Diencephalon (tissue), 1 donor: ENCODE measurements around the gene HFM1. TPM values are rescaled to one million over a fixed set of nuclear protein-coding genes. Genes with fewer than 3 reads are reported as not detected.

Source experiments
- small RNA-seq: library from RNA; depleted of rRNA; stranded (forward); fragments of <200 nt; gene quantifications from one replicate; pipeline ENCODE3, GENCODE V24; 2014
- total RNA-seq: library from RNA; depleted of rRNA; stranded (reverse); fragments of >200 nt; gene quantifications from one replicate; pipeline ENCODE4 v1.2.3, GENCODE V29; 2014

HFM1 gene
- total RNA-seq = 28.8 TPM

GRCh38 chr1:91404151-91405012 lies at the start of gene HFM1:
HFM1 (minus strand) TSS chr1:91404837; CDS start chr1:91401082, 3,755 bp downstream.

Small RNA genes within 50 kb of the gene (small RNA-seq; reads per million reads assigned to genes)
- gene RF00019 = not detected

Other genes starting within 250 kb of the HFM1 start
- gene CDC7, start 96.0 kb upstream of the HFM1 start, total RNA-seq = 21.5 TPM